Ishikawa (cell line): ENCODE data around the gene ZGPAT.

Source experiments
- CEBPB ChIP-seq: IDR thresholded peaks from 2 replicates; pipeline ENCODE4 v1.6.1; 2012
- CREB1 ChIP-seq: IDR thresholded peaks from 2 replicates; pipeline ENCODE4 v1.6.1; 2012; ENCODE audit warnings: low read depth
- EGR1 ChIP-seq: IDR thresholded peaks from 2 replicates; pipeline ENCODE4 v1.6.1; 2012
- EP300 ChIP-seq: IDR thresholded peaks from 2 replicates; pipeline ENCODE4 v1.6.1; 2012; ENCODE audit warnings: borderline replicate concordance
- FOXM1 ChIP-seq: IDR thresholded peaks from 2 replicates; pipeline ENCODE4 v1.6.1; 2012; ENCODE audit warnings: low read depth, borderline replicate concordance
- MAX ChIP-seq: IDR thresholded peaks from 2 replicates; pipeline ENCODE4 v1.6.1; 2012
- NFIC ChIP-seq: IDR thresholded peaks from 2 replicates; pipeline ENCODE4 v1.6.1; 2012
- RAD21 ChIP-seq: IDR thresholded peaks from 2 replicates; pipeline ENCODE4 v1.6.1; 2012; ENCODE audit warnings: low read depth
- REST ChIP-seq: IDR thresholded peaks from 2 replicates; pipeline ENCODE4 v1.6.1; 2012; ENCODE audit warnings: low read depth, mild to moderate bottlenecking
- TAF1 ChIP-seq: IDR thresholded peaks from 2 replicates; pipeline ENCODE4 v1.6.1; 2012; ENCODE audit warnings: low read depth, mild to moderate bottlenecking
- TCF12 ChIP-seq: IDR thresholded peaks from 2 replicates; pipeline ENCODE4 v1.6.1; 2012; ENCODE audit warnings: low read depth
- TEAD4 ChIP-seq: IDR thresholded peaks from 2 replicates; pipeline ENCODE4 v1.6.1; 2012
- USF1 ChIP-seq: IDR thresholded peaks from 2 replicates; pipeline ENCODE4 v1.6.1; 2012
- YY1 ChIP-seq: IDR thresholded peaks from 2 replicates; pipeline ENCODE4 v1.6.1; 2012; ENCODE audit warnings: low read depth
- ZBTB7A ChIP-seq: IDR thresholded peaks from 2 replicates; pipeline ENCODE4 v1.6.1; 2012; ENCODE audit warnings: low read depth

Gene ZGPAT

GRCh38 chr20:63742381-63743024 lies 34.7 kb downstream of the ZGPAT start:
- TF ChIP-seq EP300 (no peak), USF1 (no peak), ZBTB7A (no peak), EGR1 (no peak), TCF12 (no peak), NFIC (no peak), RAD21 (no peak), MAX (no peak), TAF1 (no peak), YY1 (no peak), REST (no peak)

- TF ChIP-seq MAX (no peak), TEAD4 (no peak), TCF12 (no peak), CREB1 (no peak)
These were observed 35.6 kb downstream of the ZGPAT start for GRCh38 chr20:63743210-63743970.

- TF ChIP-seq MAX = no peak
These were observed 36.3 kb downstream of the ZGPAT start for GRCh38 chr20:63744158-63744557.

GRCh38 chr20:63744574-63745423 lies 37.0 kb downstream of the ZGPAT start:
- no peak for TF ChIP-seq RAD21
- TF ChIP-seq CEBPB = no peak
- TF ChIP-seq TCF12 = no peak
- TF ChIP-seq YY1 = no peak

GRCh38 chr20:63745424-63745805 lies 37.6 kb downstream of the ZGPAT start:
- TF ChIP-seq YY1 (no peak), FOXM1 (no peak)

GRCh38 chr20:63745961-63746731 lies 38.3 kb downstream of the ZGPAT start:
- TF ChIP-seq CREB1 (no peak), TAF1 (no peak), TCF12 (no peak), CEBPB (no peak), EGR1 (no peak), YY1 (no peak), RAD21 (no peak), REST (no peak), ZBTB7A (no peak), USF1 (no peak), MAX (no peak)
